T-helper 17 cell (primary cell): Measurements from ENCODE around the gene JMJD8. TPM values are rescaled to one million over a fixed set of nuclear protein-coding genes. Genes with fewer than 3 reads are reported as not detected.

Experiments used
- ATAC-seq: fragments of 150-1000 bp; cut with Tn5 transposase; 2 replicates; pipeline ENCODE4 v1.10.0; 2021; ENCODE audit warnings: mild to moderate bottlenecking, moderate library complexity
- DNase-seq, 3 donors: peaks; one replicate each; pipeline versions ENCODE4 v3.0.0 to v3.0.0-alpha.2; 2020 to 2021
- H3K9me3 ChIP-seq: one replicate; pipeline ENCODE4 v1.7.0; 2013; ENCODE audit warnings: low read length, mild to moderate bottlenecking; ENCODE audit not compliant: control insufficient read depth, poor library complexity, severe bottlenecking
- H3K27ac Mint-ChIP-seq: one replicate; pipeline ENCODE4 v1.8.0; 2022; ENCODE audit warnings: mild to moderate bottlenecking, moderate library complexity, mixed read lengths
- H3K27me3 Mint-ChIP-seq: one replicate; pipeline ENCODE4 v1.8.0; 2022; ENCODE audit warnings: mixed read lengths
- H3K36me3 Mint-ChIP-seq: one replicate; pipeline ENCODE4 v1.8.0; 2022; ENCODE audit warnings: low read depth, mixed read lengths
- H3K4me1 Mint-ChIP-seq: one replicate; pipeline ENCODE4 v1.8.0; 2022; ENCODE audit warnings: mild to moderate bottlenecking, mixed read lengths
- H3K4me3 Mint-ChIP-seq: one replicate; pipeline ENCODE4 v1.8.0; 2022; ENCODE audit warnings: mild to moderate bottlenecking, moderate library complexity, mixed read lengths
- total RNA-seq, 4 donors: library from RNA in 2 of 4; stranded (reverse) in 2 of 4; gene quantifications; one replicate each; pipeline ENCODE4 v1.2.3 and lab custom pipeline; 2022 to 2026

JMJD8 gene
- total RNA-seq, 2 donors from 2014 or later, result 28.0 to 36.1 TPM

GRCh38 chr16:667780-668518 lies 16.2 kb downstream of the JMJD8 start, which contains the start of gene RHOT2:
TSS of gene RHOT2 (plus strand) at chr16:668132. CDS start at chr16:668200, 68 bp downstream.
- Mint-ChIP-seq H3K4me3 (peak within 1 kb of the TSS; percentile 83), H3K4me1 (peaks cover 7% of the 10 kb centered on the region), H3K36me3 (no peaks in the 10 kb centered on the region), H3K27me3 (no peaks in the 10 kb centered on the region), H3K27ac (peak within 1 kb of the TSS; percentile 73)
- H3K9me3 ChIP-seq, result no peaks in the 10 kb centered on the region
- DNase-seq (peak; percentile 81 to 87 (median 86)), ATAC-seq (peak; percentile 98)

DNA sequence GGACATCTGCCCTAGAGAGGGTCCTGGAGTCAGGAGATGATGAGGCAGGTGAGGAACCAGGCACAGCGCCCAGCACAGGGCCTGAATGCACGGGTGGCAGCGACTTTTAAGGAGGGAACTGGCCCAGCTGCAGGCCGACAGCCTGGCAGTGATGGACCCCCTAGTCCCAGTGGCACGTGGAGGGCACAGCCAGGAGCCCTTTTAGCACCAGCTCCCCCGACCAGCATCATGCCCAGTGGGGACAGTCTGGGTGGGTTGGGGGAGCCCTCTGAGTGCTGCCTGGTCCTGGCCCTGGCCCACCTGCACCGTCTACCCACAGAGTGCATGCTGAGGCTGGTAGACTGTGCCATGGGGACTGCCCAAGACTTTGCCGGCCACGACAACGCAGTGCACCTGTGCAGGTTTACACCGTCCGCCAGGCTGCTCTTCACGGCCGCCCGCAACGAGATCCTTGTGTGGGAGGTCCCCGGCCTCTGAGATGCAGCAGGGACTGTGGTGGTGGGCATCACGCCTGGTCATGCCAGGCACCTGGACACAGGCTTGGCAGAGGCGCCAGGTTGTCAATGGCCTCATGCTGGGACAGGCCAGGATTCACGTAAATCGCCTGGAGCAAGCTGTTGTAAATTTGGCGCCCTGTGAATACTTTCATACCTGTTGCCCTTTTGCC lies 16.9 kb downstream of the JMJD8 start:
- ATAC-seq (no peak), DNase-seq (no peak)
- peak overlapping the region; percentile 83 for H3K4me3 Mint-ChIP-seq
- H3K4me1 Mint-ChIP-seq, result peaks cover 7% of the 10 kb centered on the region
- no peaks in the 10 kb centered on the region for H3K9me3 ChIP-seq
- no peaks in the 10 kb centered on the region for H3K36me3 Mint-ChIP-seq
- peak overlapping the region; percentile 73 for H3K27ac Mint-ChIP-seq
- H3K27me3 Mint-ChIP-seq, result no peaks in the 10 kb centered on the region

GRCh38 chr16:666572-666971 lies 17.6 kb downstream of the JMJD8 start:
- ATAC-seq, result no peak
- no peak overlapping the region for H3K27ac Mint-ChIP-seq
- H3K4me1 Mint-ChIP-seq, result peaks cover 7% of the 10 kb centered on the region
- DNase-seq, result no peak
- H3K27me3 Mint-ChIP-seq, result no peaks in the 10 kb centered on the region
- no peaks in the 10 kb centered on the region for H3K9me3 ChIP-seq
- no peaks in the 10 kb centered on the region for H3K36me3 Mint-ChIP-seq
- H3K4me3 Mint-ChIP-seq, result no peak overlapping the region

DNA sequence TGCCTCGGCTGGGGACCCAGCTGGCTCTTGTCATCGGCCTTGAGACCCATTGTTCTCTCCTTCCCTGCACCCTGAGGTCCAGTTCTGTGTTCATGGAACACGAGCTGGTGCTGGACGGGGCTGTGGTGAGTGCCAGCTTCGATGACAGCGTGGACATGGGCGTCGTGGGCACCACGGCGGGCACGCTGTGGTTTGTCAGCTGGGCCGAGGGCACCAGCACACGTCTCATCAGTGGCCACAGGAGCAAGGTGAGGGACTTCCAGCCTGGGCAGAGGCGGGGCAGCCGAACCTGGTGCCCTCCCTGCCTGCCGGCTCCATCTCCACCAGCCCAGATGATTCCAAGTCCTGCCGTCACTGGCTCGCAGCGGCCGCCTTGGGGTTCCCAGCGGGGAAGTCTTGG lies 21.5 kb downstream of the JMJD8 start:
- Mint-ChIP-seq H3K4me3 (no peak overlapping the region), H3K36me3 (no peaks in the 10 kb centered on the region), H3K27me3 (no peaks in the 10 kb centered on the region), H3K4me1 (peaks cover 5% of the 10 kb centered on the region), H3K27ac (no peak overlapping the region)
- DNase-seq (no peak), ATAC-seq (no peak)
- no peaks in the 10 kb centered on the region for H3K9me3 ChIP-seq

- DNase-seq, result no peak
- Mint-ChIP-seq H3K4me3 (no peak overlapping the region), H3K27ac (no peak overlapping the region), H3K27me3 (no peaks in the 10 kb centered on the region), H3K4me1 (peaks cover 5% of the 10 kb centered on the region), H3K36me3 (no peaks in the 10 kb centered on the region)
- no peaks in the 10 kb centered on the region for H3K9me3 ChIP-seq
- no peak for ATAC-seq
Measured at GRCh38 chr16:662095-662494, 22.0 kb downstream of the JMJD8 start.

DNA sequence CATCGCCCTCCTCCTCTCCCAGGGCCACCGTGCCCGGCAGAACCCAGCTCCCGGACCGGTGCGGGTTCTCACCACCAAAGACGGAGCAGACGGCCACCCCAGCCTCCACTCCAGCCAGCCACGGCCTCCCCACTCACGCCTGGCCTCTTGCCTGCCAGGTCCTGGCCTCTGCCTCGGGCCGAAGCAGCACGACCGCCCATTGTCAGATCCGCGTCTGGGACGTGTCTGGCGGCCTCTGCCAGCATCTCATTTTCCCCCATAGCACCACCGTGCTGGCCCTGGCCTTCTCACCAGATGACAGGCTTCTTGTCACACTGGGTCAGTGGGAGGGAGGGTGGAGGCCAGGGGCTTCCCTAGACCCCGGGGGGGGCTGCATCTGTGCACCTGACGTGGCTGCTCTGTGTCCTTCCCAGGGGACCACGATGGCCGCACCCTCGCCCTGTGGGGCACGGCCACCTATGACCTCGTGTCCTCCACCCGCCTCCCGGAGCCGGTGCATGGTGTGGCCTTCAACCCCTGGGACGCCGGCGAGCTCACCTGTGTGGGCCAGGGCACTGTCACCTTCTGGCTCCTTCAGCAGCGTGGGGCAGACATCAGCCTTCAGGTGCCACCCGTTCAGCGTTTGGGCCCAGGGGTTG lies 22.8 kb downstream of the JMJD8 start:
- H3K9me3 ChIP-seq, result no peaks in the 10 kb centered on the region
- Mint-ChIP-seq H3K27ac (no peak overlapping the region), H3K4me3 (no peak overlapping the region), H3K4me1 (peaks cover 5% of the 10 kb centered on the region), H3K36me3 (no peaks in the 10 kb centered on the region), H3K27me3 (no peaks in the 10 kb centered on the region)
- ATAC-seq, result no peak
- DNase-seq, result no peak

GRCh38 chr16:660459-661183 lies 23.5 kb downstream of the JMJD8 start:
- ATAC-seq (peak; percentile 79), DNase-seq (peak; percentile 60 to 70 (median 65))
- no peak overlapping the region for H3K27ac Mint-ChIP-seq
- H3K27me3 Mint-ChIP-seq, result no peaks in the 10 kb centered on the region
- no peaks in the 10 kb centered on the region for H3K9me3 ChIP-seq
- peaks cover 5% of the 10 kb centered on the region for H3K4me1 Mint-ChIP-seq
- H3K4me3 Mint-ChIP-seq, result no peak overlapping the region
- no peaks in the 10 kb centered on the region for H3K36me3 Mint-ChIP-seq

DNA sequence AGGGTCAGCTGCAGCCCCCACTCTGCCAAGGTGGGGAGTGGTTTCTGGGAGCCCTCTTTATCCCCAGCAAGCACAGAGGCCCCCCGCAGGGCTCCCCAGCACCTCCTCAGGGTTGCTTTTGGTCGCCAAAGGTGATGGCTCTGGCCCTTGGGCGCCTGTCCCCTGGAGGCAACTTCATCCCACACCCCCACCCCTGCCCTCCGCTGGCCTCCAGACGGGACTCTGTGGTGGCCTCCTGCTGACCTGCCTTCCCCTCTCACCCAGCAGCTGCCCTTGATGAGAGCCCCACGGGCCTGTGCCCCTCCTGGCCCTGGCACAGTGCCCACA lies 24.0 kb downstream of the JMJD8 start:
- Mint-ChIP-seq H3K36me3 (no peaks in the 10 kb centered on the region), H3K27ac (no peak overlapping the region), H3K4me1 (peaks cover 5% of the 10 kb centered on the region), H3K4me3 (no peak overlapping the region), H3K27me3 (no peaks in the 10 kb centered on the region)
- ATAC-seq, result peak; percentile 4
- no peak for DNase-seq
- H3K9me3 ChIP-seq, result no peaks in the 10 kb centered on the region

DNA sequence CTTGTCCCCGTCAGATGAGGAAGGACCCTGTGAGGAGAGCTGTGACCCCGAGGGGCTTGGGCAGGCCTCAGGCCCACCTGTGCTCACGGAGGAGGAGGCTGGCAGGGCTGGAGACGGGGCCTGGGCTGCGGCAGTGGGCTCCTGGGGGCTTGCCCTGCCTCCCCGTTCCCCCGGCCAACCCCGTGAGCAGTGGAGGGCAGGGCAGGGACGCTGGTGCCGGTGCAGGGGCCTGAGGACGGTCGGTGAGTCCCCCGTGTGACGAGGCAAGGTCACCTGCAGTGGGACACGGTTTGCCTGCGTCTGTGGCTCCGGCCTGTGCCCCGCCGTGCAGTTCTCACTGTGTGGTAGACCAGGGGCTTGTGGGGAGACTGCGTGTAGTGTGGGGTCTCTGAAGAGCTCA lies 24.5 kb downstream of the JMJD8 start:
- no peak for DNase-seq
- H3K4me3 Mint-ChIP-seq, result no peak overlapping the region
- no peaks in the 10 kb centered on the region for H3K36me3 Mint-ChIP-seq
- H3K27me3 Mint-ChIP-seq, result no peaks in the 10 kb centered on the region
- no peaks in the 10 kb centered on the region for H3K9me3 ChIP-seq
- H3K27ac Mint-ChIP-seq, result no peak overlapping the region
- no peak for ATAC-seq
- peaks cover 5% of the 10 kb centered on the region for H3K4me1 Mint-ChIP-seq

GRCh38 chr16:658679-659571 lies 25.2 kb downstream of the JMJD8 start:
- no peaks in the 10 kb centered on the region for H3K36me3 Mint-ChIP-seq
- H3K9me3 ChIP-seq, result no peaks in the 10 kb centered on the region
- DNase-seq (no peak), ATAC-seq (no peak)
- H3K4me3 Mint-ChIP-seq, result no peak overlapping the region
- H3K27me3 Mint-ChIP-seq, result no peaks in the 10 kb centered on the region
- H3K27ac Mint-ChIP-seq, result no peak overlapping the region
- peaks cover 5% of the 10 kb centered on the region for H3K4me1 Mint-ChIP-seq

DNA sequence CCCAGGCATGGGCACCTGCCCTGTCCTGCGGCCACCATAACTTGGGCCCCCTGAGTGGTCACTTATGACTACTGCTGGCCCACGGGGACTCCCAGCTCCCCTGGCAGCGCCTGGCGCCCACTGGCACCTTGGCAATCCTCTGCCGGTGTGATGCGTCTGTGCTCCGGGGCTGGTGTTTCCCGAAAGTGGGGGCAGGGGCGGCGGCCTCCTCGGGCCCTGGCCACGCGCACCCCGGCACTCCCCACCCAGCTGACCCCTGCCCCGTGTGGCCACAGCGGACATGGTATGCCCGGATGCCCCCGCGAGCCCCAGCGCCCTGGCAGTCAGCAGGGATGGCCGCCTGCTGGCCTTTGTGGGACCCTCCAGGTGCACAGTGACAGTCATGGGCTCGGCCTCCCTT lies 26.6 kb downstream of the JMJD8 start:
- Mint-ChIP-seq H3K4me3 (no peak overlapping the region), H3K36me3 (no peaks in the 10 kb centered on the region), H3K4me1 (peaks cover 5% of the 10 kb centered on the region), H3K27ac (no peak overlapping the region), H3K27me3 (no peaks in the 10 kb centered on the region)
- H3K9me3 ChIP-seq, result no peaks in the 10 kb centered on the region
- DNase-seq, result no peak
- ATAC-seq, result no peak

DNA sequence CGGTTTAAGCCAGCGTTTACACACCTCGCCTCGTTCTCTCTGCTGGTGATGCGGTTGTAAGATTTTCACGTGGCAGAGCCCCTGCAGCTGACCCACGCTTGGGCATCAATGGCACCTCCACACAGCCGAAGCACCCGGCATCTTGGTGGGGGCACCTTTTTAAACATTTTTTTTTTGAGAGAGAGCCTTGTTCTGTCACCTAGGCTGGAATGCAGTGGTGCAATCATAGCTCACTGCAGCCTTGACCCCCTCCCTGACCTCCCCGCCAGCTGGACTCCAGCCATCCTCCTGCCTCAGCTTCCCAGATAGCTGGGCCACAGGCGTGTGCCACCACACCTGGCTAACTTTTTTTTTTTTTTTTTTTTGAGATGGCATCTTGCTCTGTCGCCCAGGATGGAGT lies 30.1 kb downstream of the JMJD8 start:
- no peak overlapping the region for H3K4me3 Mint-ChIP-seq
- ATAC-seq, result no peak
- H3K27ac Mint-ChIP-seq, result no peak overlapping the region
- H3K27me3 Mint-ChIP-seq, result no peaks in the 10 kb centered on the region
- H3K9me3 ChIP-seq, result no peaks in the 10 kb centered on the region
- no peaks in the 10 kb centered on the region for H3K4me1 Mint-ChIP-seq
- no peak for DNase-seq
- H3K36me3 Mint-ChIP-seq, result no peaks in the 10 kb centered on the region
